Tibial nerve (tissue), 4 donors: ENCODE measurements around the gene FRMPD2. TPM values are rescaled to one million over a fixed set of nuclear protein-coding genes. Genes with fewer than 3 reads are reported as not detected.

Source experiments
- DNase-seq, 2 donors: peaks; one replicate each; pipeline ENCODE4 v3.0.0-alpha.2; 2019; ENCODE audit warnings: low spot score in 2 of 2
- H3K27ac ChIP-seq, 4 donors: fragments of 200-600 bp; sonication (generic) in 3 of 4; one replicate each; pipeline ENCODE4 v1.5.1; 2017 to 2019; ENCODE audit warnings: mild to moderate bottlenecking in 1 of 4
- H3K27me3 ChIP-seq, 2 donors: fragments of 200-600 bp; sonication (generic) in 1 of 2; one replicate each; pipeline versions ENCODE4 v1.5.1 to v1.6.0; 2017 to 2019
- H3K36me3 ChIP-seq, 3 donors: fragments of 200-600 bp; sonication (generic); one replicate each; pipeline ENCODE4 v1.5.1; 2018 to 2019
- H3K4me1 ChIP-seq, 4 donors: fragments of 200-600 bp; sonication (generic) in 3 of 4; one replicate each; pipeline ENCODE4 v1.5.1; 2017 to 2019
- H3K4me3 ChIP-seq, 4 donors: fragments of 200-600 bp; sonication (generic) in 3 of 4; one replicate each; pipeline ENCODE4 v1.5.1; 2017 to 2019; ENCODE audit warnings: mild to moderate bottlenecking in 1 of 4, moderate library complexity in 1 of 4
- H3K9me3 ChIP-seq, 4 donors: fragments of 200-600 bp; sonication (generic) in 3 of 4; one replicate each; pipeline ENCODE4 v1.5.1; 2017 to 2019
- EP300 ChIP-seq, 2 donors: sonication (generic); formaldehyde crosslinking; IDR thresholded peaks; one replicate each; pipeline ENCODE4 v1.6.1; 2017; ENCODE audit warnings: antibody characterized with exemption in 2 of 2, mild to moderate bottlenecking in 1 of 2
- POLR2A ChIP-seq, 2 donors: fragments of 450-650 bp; IDR thresholded peaks; one replicate each; pipeline ENCODE4 v1.6.1; 2017; ENCODE audit warnings: antibody characterized with exemption in 2 of 2, mild to moderate bottlenecking in 2 of 2, moderate library complexity in 2 of 2
- WGBS, 2 donors: methylation state at CpG; one replicate each; pipeline ENCODE4 v1.1.5; 2018; 5-methylcytosine and 5-hydroxymethylcytosine counted together
- total RNA-seq, 4 donors: library from RNA; depleted of rRNA; stranded (reverse); fragments of >200 nt; gene quantifications; one replicate each; pipeline ENCODE4 v1.1.0, GENCODE V29; 2016
- TF ChIP-seq, protein P1 (sequence below), 5 experiments: fragments of 200-600 bp in 3 of 5; fragments of 450-650 bp in 2 of 5; sonication (generic) in 3 of 5; IDR thresholded peaks; one replicate each; pipeline ENCODE4 v1.5.1; 2016 to 2019; ENCODE audit warnings: antibody characterized with exemption in 5 of 5, mild to moderate bottlenecking in 3 of 5, moderate library complexity in 2 of 5

The FRMPD2 gene
- total RNA-seq, 4 donors from 2014 or later = 0.21 TPM; not detected in 3

DNA sequence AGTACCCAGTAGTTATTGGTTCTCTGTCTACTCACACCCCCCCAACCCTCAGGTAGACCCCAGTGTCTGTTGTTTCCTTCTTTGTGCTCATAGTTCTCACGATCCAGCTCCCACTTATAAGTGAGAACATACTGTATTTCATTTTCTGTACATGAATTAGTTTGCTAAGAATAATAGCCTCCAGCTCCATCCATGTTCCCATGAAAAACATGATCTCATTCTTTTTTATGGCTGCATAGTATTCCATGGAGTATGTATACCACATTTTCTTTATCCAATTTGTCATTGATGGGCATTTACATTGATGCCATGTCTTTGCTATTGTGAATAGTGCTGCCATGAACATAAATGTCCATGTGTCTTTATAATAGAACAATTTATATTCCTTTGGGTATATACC lies 2.6 kb upstream of the FRMPD2 start:
- H3K36me3 ChIP-seq = no peaks in the 10 kb centered on the region
- DNase-seq = no peak
- TF ChIP-seq, protein P1, sequence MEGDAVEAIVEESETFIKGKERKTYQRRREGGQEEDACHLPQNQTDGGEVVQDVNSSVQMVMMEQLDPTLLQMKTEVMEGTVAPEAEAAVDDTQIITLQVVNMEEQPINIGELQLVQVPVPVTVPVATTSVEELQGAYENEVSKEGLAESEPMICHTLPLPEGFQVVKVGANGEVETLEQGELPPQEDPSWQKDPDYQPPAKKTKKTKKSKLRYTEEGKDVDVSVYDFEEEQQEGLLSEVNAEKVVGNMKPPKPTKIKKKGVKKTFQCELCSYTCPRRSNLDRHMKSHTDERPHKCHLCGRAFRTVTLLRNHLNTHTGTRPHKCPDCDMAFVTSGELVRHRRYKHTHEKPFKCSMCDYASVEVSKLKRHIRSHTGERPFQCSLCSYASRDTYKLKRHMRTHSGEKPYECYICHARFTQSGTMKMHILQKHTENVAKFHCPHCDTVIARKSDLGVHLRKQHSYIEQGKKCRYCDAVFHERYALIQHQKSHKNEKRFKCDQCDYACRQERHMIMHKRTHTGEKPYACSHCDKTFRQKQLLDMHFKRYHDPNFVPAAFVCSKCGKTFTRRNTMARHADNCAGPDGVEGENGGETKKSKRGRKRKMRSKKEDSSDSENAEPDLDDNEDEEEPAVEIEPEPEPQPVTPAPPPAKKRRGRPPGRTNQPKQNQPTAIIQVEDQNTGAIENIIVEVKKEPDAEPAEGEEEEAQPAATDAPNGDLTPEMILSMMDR (IDR thresholded peaks at IDR 0.05) = no peak
- no peak for TF ChIP-seq POLR2A (IDR thresholded peaks at IDR 0.05)
- no peak for TF ChIP-seq EP300 (IDR thresholded peaks at IDR 0.05)
- 96 to 100% methylated on average over 1 of the region's 1 CpG for WGBS, 2 donors
- H3K4me3 ChIP-seq = no peak overlapping the region
- no peaks in the 10 kb centered on the region for H3K4me1 ChIP-seq
- peaks cover 0 to 16% (median 0%) of the 10 kb centered on the region in 4 donors for H3K9me3 ChIP-seq
- H3K27ac ChIP-seq = no peak overlapping the region
- no peaks in the 10 kb centered on the region for H3K27me3 ChIP-seq

DNA sequence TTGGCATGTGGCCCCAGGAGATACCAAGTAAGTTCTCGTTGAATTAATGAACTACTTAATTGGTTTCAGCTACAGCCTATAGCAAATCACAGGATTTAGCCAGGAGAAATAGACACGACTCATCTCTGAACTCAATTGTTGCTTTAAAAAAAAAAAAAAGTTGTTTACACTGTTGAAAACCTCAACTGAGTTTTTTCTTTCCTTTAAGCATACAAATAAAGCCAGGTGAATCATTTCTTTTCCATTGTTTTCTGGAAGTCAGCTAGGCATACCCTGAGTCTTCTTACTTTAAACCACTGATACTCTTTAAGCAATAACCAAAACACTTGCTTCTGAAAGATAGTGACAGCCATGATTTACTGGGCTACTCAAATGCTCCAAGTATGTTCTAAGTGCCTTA lies 755 bp downstream of the FRMPD2 start:
- DNase-seq = no peak
- TF ChIP-seq, protein P1 (IDR thresholded peaks at IDR 0.05) = no peak
- no peak for TF ChIP-seq EP300 (IDR thresholded peaks at IDR 0.05)
- no peak for TF ChIP-seq POLR2A (IDR thresholded peaks at IDR 0.05)
- H3K9me3 ChIP-seq = no peaks in the 10 kb centered on the region
- no peaks in the 10 kb centered on the region for H3K4me1 ChIP-seq
- 70 to 79% methylated on average over 2 of the region's 2 CpGs for WGBS, 2 donors
- no peaks in the 10 kb centered on the region for H3K27me3 ChIP-seq
- no peak overlapping the region for H3K27ac ChIP-seq
- H3K36me3 ChIP-seq = no peaks in the 10 kb centered on the region
- H3K4me3 ChIP-seq = no peak overlapping the region

DNA sequence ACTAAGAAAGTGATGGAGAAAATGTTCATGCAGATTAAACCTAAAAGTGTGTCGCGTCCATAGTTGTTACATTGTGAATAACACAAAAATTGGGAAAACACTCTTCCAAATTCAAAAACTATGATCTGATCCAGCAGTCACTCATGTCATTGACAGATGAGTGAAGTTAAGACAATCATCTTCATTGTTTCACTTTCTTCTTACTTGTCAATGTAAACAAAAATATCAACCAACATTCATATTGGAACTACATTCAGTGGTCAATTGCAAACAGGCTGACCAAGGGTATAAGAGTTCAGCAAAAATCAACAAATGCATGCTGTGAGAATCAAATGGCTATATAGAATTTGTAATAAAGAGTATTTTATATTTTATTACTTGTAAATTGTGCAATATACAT lies 1.8 kb downstream of the FRMPD2 start:
- DNase-seq = no peak
- 97 to 99% methylated on average over 2 of the region's 2 CpGs for WGBS, 2 donors

DNA sequence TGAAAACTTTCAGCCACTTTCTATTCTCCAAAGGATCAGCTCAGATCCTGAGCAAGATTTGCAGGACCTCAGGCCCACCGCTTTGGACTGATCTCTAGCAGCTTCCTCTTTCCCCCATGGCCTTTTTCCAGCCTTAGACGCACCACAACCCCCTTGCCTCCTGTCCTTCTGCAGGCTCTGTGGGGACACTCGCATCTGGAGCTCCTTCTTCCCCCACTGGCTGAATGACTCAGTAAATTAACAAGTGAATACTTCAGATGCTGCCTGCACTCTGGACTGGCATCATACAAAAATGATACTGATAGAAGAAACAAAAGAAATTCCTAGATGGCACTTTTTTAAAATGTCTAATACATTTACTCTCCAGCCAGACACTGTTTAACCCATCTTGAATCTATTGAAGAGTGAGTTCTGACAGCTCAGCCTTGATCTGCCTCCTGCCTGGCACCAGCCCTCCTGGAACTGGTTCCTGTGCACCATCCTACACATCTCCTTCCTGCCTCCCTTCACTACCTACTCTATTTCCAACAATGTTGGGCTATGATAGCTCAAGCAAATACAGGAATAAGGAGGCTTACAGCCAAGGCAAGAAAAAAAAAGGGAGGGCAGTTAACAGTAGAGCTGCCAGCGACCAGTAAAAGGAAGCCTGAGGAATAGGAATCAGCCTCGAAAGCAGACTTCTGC lies 3.3 kb downstream of the FRMPD2 start:
- Histone ChIP-seq H3K4me1 (no peaks in the 10 kb centered on the region), H3K36me3 (no peaks in the 10 kb centered on the region), H3K9me3 (no peaks in the 10 kb centered on the region), H3K27ac (no peak overlapping the region), H3K27me3 (no peaks in the 10 kb centered on the region), H3K4me3 (no peak overlapping the region)
- 57 to 66% methylated on average over 5 of the region's 5 CpGs for WGBS, 2 donors
- TF ChIP-seq POLR2A (IDR thresholded peaks at IDR 0.05) (no peak), EP300 (IDR thresholded peaks at IDR 0.05) (no peak)
- TF ChIP-seq, protein P1 (IDR thresholded peaks at IDR 0.05) = no peak
- no peak for DNase-seq

More for the DNA sequence above, 1.8 kb downstream of the FRMPD2 start:
- Histone ChIP-seq H3K4me3 (no peak overlapping the region), H3K27me3 (no peaks in the 10 kb centered on the region), H3K4me1 (no peaks in the 10 kb centered on the region), H3K27ac (no peak overlapping the region), H3K36me3 (no peaks in the 10 kb centered on the region), H3K9me3 (no peaks in the 10 kb centered on the region)
- TF ChIP-seq, protein P1 (IDR thresholded peaks at IDR 0.05) = no peak
- TF ChIP-seq EP300 (IDR thresholded peaks at IDR 0.05) (no peak), POLR2A (IDR thresholded peaks at IDR 0.05) (no peak)

DNA sequence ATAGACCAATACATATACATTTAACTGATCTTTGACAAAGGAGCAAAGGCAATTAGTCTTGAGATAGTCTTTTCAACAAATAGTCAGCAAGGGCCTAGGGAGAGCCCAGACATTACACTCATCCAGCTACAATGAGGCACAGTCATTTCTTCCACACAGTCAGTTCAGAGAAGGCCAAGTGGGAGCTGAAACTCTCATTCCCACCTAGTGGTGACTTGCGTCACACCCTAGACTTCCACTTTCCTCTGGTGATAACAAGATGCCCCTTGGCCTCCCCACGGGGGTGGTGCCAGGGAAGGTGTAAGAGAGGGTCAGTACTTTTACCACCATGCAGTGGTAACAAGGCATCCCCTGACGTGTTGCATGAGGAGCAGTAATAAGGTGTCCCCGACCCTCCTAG lies 8.0 kb downstream of the FRMPD2 start:
- TF ChIP-seq, protein P1 (IDR thresholded peaks at IDR 0.05) = no peak
- no peak for TF ChIP-seq POLR2A (IDR thresholded peaks at IDR 0.05)
- TF ChIP-seq EP300 (IDR thresholded peaks at IDR 0.05) = no peak
- DNase-seq = no peak
- Histone ChIP-seq H3K4me1 (no peaks in the 10 kb centered on the region), H3K36me3 (no peaks in the 10 kb centered on the region), H3K4me3 (no peak overlapping the region), H3K9me3 (no peaks in the 10 kb centered on the region), H3K27me3 (no peaks in the 10 kb centered on the region), H3K27ac (no peak overlapping the region)
- WGBS, 2 donors = 78 to 79% methylated on average over 4 of the region's 4 CpGs
